GM19193 (cell line): Measurements from ENCODE around the gene RPL36AL.

ENCODE experiments used
- POLR2A ChIP-seq: IDR thresholded peaks from 4 replicates; pipeline ENCODE4 v1.6.1; 2011; ENCODE audit not compliant: insufficient read depth, insufficient read length; ENCODE audit errors: extremely low read depth

Gene RPL36AL

GRCh38 chr14:49593016-49593415 is 27.4 kb downstream of the RPL36AL start:
- no peak for TF ChIP-seq POLR2A

GRCh38 chr14:49589387-49589786 is 31.0 kb downstream of the RPL36AL start:
- no peak for TF ChIP-seq POLR2A

- no peak for TF ChIP-seq POLR2A
Observed at GRCh38 chr14:49586673-49587460, 33.6 kb downstream of the RPL36AL start.

GRCh38 chr14:49585803-49586672 is 34.4 kb downstream of the RPL36AL start, which contains the start of gene RPS29:
TSS of gene RPS29 (minus strand) at chr14:49586380. CDS start at chr14:49586346, 34 bp downstream.
- TF ChIP-seq POLR2A: peak; percentile 95

GRCh38 chr14:49584981-49585640 is 35.3 kb downstream of the RPL36AL start:
- peak; percentile 24 for TF ChIP-seq POLR2A

- peak; percentile 27 for TF ChIP-seq POLR2A
Observed at GRCh38 chr14:49584058-49584457, 36.4 kb downstream of the RPL36AL start.

GRCh38 chr14:49583629-49584028 is 36.8 kb downstream of the RPL36AL start:
- TF ChIP-seq POLR2A: no peak

- TF ChIP-seq POLR2A: no peak
Observed at GRCh38 chr14:49582113-49582977, 38.1 kb downstream of the RPL36AL start.

GRCh38 chr14:49581209-49582112 is 39.0 kb downstream of the RPL36AL start:
- no peak for TF ChIP-seq POLR2A

- no peak for TF ChIP-seq POLR2A
Observed at GRCh38 chr14:49579841-49580240, 40.6 kb downstream of the RPL36AL start.

- TF ChIP-seq POLR2A: no peak
Observed at GRCh38 chr14:49578141-49578540, 42.3 kb downstream of the RPL36AL start.

GRCh38 chr14:49574038-49574437 is 46.4 kb downstream of the RPL36AL start:
- no peak for TF ChIP-seq POLR2A

GRCh38 chr14:49569281-49569680 is 51.1 kb downstream of the RPL36AL start:
- TF ChIP-seq POLR2A: no peak
